ENCODE results near the gene FMNL2.
A peak's percentile ranks its signal among the peaks of the same experiment; 100 is the strongest.
"Not testable (repeated sequence)": the region's sequence is repeated elsewhere in the genome, so short reads cannot be mapped to it uniquely, and the experiment has no call there.

Gene FMNL2

GRCh38 chr2:152474523-152474922 lies 139.5 kb downstream of the FMNL2 start:
- DNase-seq = not testable (repeated sequence)

- no peak for DNase-seq
Measured at GRCh38 chr2:152475982-152476381, 141.0 kb downstream of the FMNL2 start.

- DNase-seq = no peak
Measured at GRCh38 chr2:152477347-152478092, 142.5 kb downstream of the FMNL2 start.

GRCh38 chr2:152479282-152479681 lies 144.3 kb downstream of the FMNL2 start:
- DNase-seq = no peak

- no peak for DNase-seq
Measured at GRCh38 chr2:152480821-152481399, 145.9 kb downstream of the FMNL2 start.

GRCh38 chr2:152481881-152482583 lies 147.1 kb downstream of the FMNL2 start:
- DNase-seq = no peak

- no peak for DNase-seq
Measured at GRCh38 chr2:152483276-152484063, 148.5 kb downstream of the FMNL2 start.

- peak; percentile 39 for DNase-seq
Measured at GRCh38 chr2:152485954-152486736, 151.2 kb downstream of the FMNL2 start.

GRCh38 chr2:152486737-152487400 lies 151.9 kb downstream of the FMNL2 start:
- no peak for DNase-seq

GRCh38 chr2:152488075-152488474 lies 153.1 kb downstream of the FMNL2 start:
- DNase-seq = no peak

GRCh38 chr2:152489364-152489763 lies 154.4 kb downstream of the FMNL2 start:
- DNase-seq = no peak

GRCh38 chr2:152490686-152491455 lies 155.9 kb downstream of the FMNL2 start:
- DNase-seq = peak; percentile 65

- DNase-seq = no peak
Measured at GRCh38 chr2:152492131-152492530, 157.2 kb downstream of the FMNL2 start.

GRCh38 chr2:152492911-152493310 lies 157.9 kb downstream of the FMNL2 start:
- no peak for DNase-seq

GRCh38 chr2:152493417-152493816 lies 158.4 kb downstream of the FMNL2 start:
- DNase-seq = no peak

GRCh38 chr2:152493945-152494528 lies 159.1 kb downstream of the FMNL2 start:
- DNase-seq = no peak

- no peak for DNase-seq
Measured at GRCh38 chr2:152496371-152496770, 161.4 kb downstream of the FMNL2 start.

- peak; percentile 34 for DNase-seq
Measured at GRCh38 chr2:152497481-152498052, 162.6 kb downstream of the FMNL2 start.

GRCh38 chr2:152499331-152499816 lies 164.4 kb downstream of the FMNL2 start:
- no peak for DNase-seq

All from midbrain (tissue), 1 donor.